Measurements from ENCODE around the gene SKAP2. TPM values are rescaled to one million over a fixed set of nuclear protein-coding genes. Genes with fewer than 3 reads are reported as not detected.

SKAP2 gene
- total and polyA plus RNA-seq, 2 of the 13 experiments (the other 11 are each of a cell fraction or from before 2014, with no cell fraction given), result 3.6 to 12.9 TPM

DNA sequence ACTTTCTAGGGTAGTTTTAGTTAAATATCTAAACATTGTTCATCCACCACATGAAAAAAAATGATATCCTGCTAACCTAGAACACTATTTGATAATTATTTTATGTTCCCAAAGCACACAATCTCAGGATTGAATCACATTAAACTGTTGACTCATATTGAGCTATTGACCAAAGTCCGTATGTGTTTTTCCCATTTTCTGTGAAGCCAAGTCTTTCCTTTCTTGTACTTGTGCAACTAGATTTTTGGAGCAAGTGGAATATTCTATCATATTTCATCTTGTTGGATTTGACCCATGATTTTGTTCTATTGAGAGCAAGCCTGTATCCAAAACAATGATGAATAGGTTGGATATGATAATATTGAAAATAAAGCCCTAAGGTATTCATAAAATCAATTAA is 164.6 kb downstream of the SKAP2 start (continued):
- peak in 1 of 2 experiments; percentile 33; a peak in 1 of 4 replicates for TF ChIP-seq EP300 (IDR thresholded peaks at IDR 0.05; ENCODE audit: low read depth in 2 of 2, low read length in 2 of 2)
- no peak for TF ChIP-seq EP300 (CRISPR knock-in tag; IDR thresholded peaks at IDR 0.05; ENCODE audit: borderline replicate concordance)
- TF ChIP-seq, protein P1, sequence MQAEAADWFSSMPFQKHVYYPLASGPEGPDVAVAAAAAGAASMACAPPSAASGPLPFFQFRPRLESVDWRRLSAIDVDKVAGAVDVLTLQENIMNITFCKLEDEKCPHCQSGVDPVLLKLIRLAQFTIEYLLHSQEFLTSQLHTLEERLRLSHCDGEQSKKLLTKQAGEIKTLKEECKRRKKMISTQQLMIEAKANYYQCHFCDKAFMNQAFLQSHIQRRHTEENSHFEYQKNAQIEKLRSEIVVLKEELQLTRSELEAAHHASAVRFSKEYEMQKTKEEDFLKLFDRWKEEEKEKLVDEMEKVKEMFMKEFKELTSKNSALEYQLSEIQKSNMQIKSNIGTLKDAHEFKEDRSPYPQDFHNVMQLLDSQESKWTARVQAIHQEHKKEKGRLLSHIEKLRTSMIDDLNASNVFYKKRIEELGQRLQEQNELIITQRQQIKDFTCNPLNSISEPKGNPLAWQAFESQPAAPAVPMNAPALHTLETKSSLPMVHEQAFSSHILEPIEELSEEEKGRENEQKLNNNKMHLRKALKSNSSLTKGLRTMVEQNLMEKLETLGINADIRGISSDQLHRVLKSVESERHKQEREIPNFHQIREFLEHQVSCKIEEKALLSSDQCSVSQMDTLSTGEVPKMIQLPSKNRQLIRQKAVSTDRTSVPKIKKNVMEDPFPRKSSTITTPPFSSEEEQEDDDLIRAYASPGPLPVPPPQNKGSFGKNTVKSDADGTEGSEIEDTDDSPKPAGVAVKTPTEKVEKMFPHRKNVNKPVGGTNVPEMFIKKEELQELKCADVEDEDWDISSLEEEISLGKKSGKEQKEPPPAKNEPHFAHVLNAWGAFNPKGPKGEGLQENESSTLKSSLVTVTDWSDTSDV (CRISPR knock-in tag; IDR thresholded peaks at IDR 0.05), result no peak
- no peak for TF ChIP-seq NR2F2 (IDR thresholded peaks at IDR 0.05; ENCODE audit: borderline replicate concordance, low read depth)
- peak; percentile 70 for TF ChIP-seq HNF4A (CRISPR knock-in tag; IDR thresholded peaks at IDR 0.05)
- TF ChIP-seq, protein P2, sequence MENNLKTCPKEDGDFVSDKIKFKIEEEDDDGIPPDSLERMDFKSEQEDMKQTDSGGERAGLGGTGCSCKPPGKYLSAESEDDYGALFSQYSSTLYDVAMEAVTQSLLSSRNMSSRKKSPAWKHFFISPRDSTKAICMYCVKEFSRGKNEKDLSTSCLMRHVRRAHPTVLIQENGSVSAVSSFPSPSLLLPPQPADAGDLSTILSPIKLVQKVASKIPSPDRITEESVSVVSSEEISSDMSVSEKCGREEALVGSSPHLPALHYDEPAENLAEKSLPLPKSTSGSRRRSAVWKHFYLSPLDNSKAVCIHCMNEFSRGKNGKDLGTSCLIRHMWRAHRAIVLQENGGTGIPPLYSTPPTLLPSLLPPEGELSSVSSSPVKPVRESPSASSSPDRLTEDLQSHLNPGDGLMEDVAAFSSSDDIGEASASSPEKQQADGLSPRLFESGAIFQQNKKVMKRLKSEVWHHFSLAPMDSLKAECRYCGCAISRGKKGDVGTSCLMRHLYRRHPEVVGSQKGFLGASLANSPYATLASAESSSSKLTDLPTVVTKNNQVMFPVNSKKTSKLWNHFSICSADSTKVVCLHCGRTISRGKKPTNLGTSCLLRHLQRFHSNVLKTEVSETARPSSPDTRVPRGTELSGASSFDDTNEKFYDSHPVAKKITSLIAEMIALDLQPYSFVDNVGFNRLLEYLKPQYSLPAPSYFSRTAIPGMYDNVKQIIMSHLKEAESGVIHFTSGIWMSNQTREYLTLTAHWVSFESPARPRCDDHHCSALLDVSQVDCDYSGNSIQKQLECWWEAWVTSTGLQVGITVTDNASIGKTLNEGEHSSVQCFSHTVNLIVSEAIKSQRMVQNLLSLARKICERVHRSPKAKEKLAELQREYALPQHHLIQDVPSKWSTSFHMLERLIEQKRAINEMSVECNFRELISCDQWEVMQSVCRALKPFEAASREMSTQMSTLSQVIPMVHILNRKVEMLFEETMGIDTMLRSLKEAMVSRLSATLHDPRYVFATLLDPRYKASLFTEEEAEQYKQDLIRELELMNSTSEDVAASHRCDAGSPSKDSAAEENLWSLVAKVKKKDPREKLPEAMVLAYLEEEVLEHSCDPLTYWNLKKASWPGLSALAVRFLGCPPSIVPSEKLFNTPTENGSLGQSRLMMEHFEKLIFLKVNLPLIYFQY (CRISPR knock-in tag; IDR thresholded peaks at IDR 0.05; ENCODE audit: borderline replicate concordance), result no peak
- TF ChIP-seq ZNF572 (CRISPR knock-in tag; IDR thresholded peaks at IDR 0.05), result no peak
- TF ChIP-seq, protein P3, sequence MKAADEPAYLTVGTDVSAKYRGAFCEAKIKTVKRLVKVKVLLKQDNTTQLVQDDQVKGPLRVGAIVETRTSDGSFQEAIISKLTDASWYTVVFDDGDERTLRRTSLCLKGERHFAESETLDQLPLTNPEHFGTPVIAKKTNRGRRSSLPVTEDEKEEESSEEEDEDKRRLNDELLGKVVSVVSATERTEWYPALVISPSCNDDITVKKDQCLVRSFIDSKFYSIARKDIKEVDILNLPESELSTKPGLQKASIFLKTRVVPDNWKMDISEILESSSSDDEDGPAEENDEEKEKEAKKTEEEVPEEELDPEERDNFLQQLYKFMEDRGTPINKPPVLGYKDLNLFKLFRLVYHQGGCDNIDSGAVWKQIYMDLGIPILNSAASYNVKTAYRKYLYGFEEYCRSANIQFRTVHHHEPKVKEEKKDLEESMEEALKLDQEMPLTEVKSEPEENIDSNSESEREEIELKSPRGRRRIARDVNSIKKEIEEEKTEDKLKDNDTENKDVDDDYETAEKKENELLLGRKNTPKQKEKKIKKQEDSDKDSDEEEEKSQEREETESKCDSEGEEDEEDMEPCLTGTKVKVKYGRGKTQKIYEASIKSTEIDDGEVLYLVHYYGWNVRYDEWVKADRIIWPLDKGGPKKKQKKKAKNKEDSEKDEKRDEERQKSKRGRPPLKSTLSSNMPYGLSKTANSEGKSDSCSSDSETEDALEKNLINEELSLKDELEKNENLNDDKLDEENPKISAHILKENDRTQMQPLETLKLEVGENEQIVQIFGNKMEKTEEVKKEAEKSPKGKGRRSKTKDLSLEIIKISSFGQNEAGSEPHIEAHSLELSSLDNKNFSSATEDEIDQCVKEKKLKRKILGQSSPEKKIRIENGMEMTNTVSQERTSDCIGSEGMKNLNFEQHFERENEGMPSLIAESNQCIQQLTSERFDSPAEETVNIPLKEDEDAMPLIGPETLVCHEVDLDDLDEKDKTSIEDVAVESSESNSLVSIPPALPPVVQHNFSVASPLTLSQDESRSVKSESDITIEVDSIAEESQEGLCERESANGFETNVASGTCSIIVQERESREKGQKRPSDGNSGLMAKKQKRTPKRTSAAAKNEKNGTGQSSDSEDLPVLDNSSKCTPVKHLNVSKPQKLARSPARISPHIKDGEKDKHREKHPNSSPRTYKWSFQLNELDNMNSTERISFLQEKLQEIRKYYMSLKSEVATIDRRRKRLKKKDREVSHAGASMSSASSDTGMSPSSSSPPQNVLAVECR (CRISPR knock-in tag; IDR thresholded peaks at IDR 0.05; ENCODE audit: borderline replicate concordance), result no peak
- TF ChIP-seq MIXL1 (CRISPR knock-in tag; IDR thresholded peaks at IDR 0.05), result no peak
- TF ChIP-seq, protein P4, sequence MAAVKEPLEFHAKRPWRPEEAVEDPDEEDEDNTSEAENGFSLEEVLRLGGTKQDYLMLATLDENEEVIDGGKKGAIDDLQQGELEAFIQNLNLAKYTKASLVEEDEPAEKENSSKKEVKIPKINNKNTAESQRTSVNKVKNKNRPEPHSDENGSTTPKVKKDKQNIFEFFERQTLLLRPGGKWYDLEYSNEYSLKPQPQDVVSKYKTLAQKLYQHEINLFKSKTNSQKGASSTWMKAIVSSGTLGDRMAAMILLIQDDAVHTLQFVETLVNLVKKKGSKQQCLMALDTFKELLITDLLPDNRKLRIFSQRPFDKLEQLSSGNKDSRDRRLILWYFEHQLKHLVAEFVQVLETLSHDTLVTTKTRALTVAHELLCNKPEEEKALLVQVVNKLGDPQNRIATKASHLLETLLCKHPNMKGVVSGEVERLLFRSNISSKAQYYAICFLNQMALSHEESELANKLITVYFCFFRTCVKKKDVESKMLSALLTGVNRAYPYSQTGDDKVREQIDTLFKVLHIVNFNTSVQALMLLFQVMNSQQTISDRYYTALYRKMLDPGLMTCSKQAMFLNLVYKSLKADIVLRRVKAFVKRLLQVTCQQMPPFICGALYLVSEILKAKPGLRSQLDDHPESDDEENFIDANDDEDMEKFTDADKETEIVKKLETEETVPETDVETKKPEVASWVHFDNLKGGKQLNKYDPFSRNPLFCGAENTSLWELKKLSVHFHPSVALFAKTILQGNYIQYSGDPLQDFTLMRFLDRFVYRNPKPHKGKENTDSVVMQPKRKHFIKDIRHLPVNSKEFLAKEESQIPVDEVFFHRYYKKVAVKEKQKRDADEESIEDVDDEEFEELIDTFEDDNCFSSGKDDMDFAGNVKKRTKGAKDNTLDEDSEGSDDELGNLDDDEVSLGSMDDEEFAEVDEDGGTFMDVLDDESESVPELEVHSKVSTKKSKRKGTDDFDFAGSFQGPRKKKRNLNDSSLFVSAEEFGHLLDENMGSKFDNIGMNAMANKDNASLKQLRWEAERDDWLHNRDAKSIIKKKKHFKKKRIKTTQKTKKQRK (IDR thresholded peaks at IDR 0.05; ENCODE audit: low read length), result no peak
- TF ChIP-seq KAT7 (CRISPR knock-in tag; IDR thresholded peaks at IDR 0.05; ENCODE audit: borderline replicate concordance), result no peak
- TF ChIP-seq, protein P5, sequence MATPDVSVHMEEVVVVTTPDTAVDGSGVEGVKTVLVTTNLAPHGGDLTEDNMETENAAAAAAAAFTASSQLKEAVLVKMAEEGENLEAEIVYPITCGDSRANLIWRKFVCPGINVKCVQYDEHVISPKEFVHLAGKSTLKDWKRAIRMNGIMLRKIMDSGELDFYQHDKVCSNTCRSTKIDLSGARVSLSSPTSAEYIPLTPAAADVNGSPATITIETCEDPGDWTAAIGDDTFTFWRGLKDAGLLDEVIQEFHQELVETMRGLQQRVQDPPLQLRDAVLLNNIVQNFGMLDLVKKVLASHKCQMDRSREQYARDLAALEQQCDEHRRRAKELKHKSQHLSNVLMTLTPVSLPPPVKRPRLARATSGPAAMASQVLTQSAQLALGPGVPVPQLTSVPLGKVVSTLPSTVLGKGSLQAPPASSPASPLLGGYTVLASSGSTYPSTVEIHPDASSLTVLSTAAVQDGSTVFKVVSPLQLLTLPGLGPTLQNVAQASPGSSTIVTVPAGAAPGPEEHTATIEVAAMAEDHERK (CRISPR knock-in tag; IDR thresholded peaks at IDR 0.05; ENCODE audit: low read depth), result no peak
- no peak for TF ChIP-seq GPN1 (CRISPR knock-in tag; IDR thresholded peaks at IDR 0.05; ENCODE audit: borderline replicate concordance)
- no peak for TF ChIP-seq STAT5B (CRISPR knock-in tag; IDR thresholded peaks at IDR 0.05)
